Activated T-helper 17 cell treated with anti-CD3 and anti-CD28 coated beads, Interleukin-2, amount 50 U/mL, for 72 hours (primary cell): ENCODE results near the gene RRAS. TPM values are rescaled to one million over a fixed set of nuclear protein-coding genes. Genes with fewer than 3 reads are reported as not detected.

Experiments
- ATAC-seq: fragments of 150-1000 bp; cut with Tn5 transposase; replicated peaks from 2 replicates; pipeline ENCODE4 v1.10.0; 2021; ENCODE audit warnings: mild to moderate bottlenecking, moderate library complexity
- H3K27ac Mint-ChIP-seq: one replicate; pipeline ENCODE4 v1.8.0; 2022; ENCODE audit warnings: mixed read lengths
- H3K27me3 Mint-ChIP-seq: one replicate; pipeline ENCODE4 v1.8.0; 2022; ENCODE audit warnings: mixed read lengths
- H3K36me3 Mint-ChIP-seq: one replicate; pipeline ENCODE4 v1.8.0; 2022; ENCODE audit warnings: low read depth, mild to moderate bottlenecking, mixed read lengths
- H3K4me1 Mint-ChIP-seq: one replicate; pipeline ENCODE4 v1.8.0; 2022; ENCODE audit warnings: mixed read lengths
- H3K4me3 Mint-ChIP-seq: one replicate; pipeline ENCODE4 v1.8.0; 2022; ENCODE audit warnings: mild to moderate bottlenecking, mixed read lengths
- H3K9me3 Mint-ChIP-seq: one replicate; pipeline ENCODE4 v1.8.0; 2022; ENCODE audit warnings: mixed read lengths
- total RNA-seq, 2 donors: library from RNA; stranded (reverse); gene quantifications; one replicate each; pipeline ENCODE4 v1.2.3, GENCODE V29; 2022

RRAS gene
- total RNA-seq, 2 donors from 2014 or later, result 7.6 to 14.3 TPM

DNA sequence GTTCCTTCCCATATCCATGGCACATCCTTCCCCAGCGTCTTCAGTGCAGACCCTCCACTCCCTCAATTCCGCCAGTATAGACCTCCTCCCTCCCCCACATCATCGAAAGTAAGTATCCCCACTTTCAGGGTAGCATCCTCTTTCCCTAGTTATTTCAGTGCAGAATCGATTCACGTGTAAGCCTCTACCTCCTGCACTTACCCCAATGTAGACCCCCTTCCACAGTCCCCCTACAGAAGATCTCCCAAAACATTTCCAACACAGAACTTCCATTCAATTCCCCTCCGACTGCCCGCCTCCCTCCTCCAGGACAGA, 25.1 kb upstream of the RRAS start:
- ATAC-seq, result no peak
- H3K36me3 Mint-ChIP-seq, result peaks cover 71% of the 10 kb centered on the region
- H3K27ac Mint-ChIP-seq, result peak overlapping the region; percentile 98
- peaks cover 10% of the 10 kb centered on the region for H3K4me1 Mint-ChIP-seq
- H3K27me3 Mint-ChIP-seq, result no peaks in the 10 kb centered on the region
- H3K4me3 Mint-ChIP-seq, result peak overlapping the region; percentile 99
- H3K9me3 Mint-ChIP-seq, result no peaks in the 10 kb centered on the region

- Mint-ChIP-seq H3K27me3 (no peaks in the 10 kb centered on the region), H3K27ac (peak overlapping the region; percentile 98), H3K9me3 (no peaks in the 10 kb centered on the region), H3K4me1 (peaks cover 10% of the 10 kb centered on the region), H3K4me3 (peak overlapping the region; percentile 99), H3K36me3 (peaks cover 73% of the 10 kb centered on the region)
- ATAC-seq, result peak; percentile 78
Measured at GRCh38 chr19:49664171-49665035, 24.5 kb upstream of the RRAS start.

GRCh38 chr19:49663224-49663623, 23.3 kb upstream of the RRAS start:
- Mint-ChIP-seq H3K4me1 (peaks cover 10% of the 10 kb centered on the region), H3K27me3 (no peaks in the 10 kb centered on the region), H3K27ac (peak overlapping the region; percentile 98), H3K4me3 (peak overlapping the region; percentile 99), H3K9me3 (no peaks in the 10 kb centered on the region), H3K36me3 (peaks cover 74% of the 10 kb centered on the region)
- no peak for ATAC-seq

DNA sequence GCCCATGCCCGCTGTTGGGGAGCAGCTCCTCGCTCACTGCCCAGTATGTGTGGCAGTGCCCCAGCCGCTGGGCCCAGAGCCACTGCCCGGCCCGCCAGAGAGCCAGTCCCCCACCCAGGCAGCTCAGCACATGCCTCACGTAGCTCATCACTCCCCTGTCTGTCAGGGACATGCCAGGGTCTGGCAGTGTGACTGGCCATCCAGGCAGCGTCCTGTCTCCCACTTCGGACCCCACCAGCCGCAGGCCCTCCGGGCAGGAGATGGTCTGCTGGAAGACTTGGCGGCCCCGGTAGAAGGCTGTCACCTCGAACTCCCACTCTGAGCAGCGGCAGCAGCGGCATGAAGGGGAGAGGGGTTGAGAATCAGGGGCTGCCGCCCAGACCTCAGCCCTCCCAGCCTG, 22.1 kb upstream of the RRAS start:
- no peak overlapping the region for H3K4me3 Mint-ChIP-seq
- H3K27me3 Mint-ChIP-seq, result no peaks in the 10 kb centered on the region
- ATAC-seq, result no peak
- peaks cover 81% of the 10 kb centered on the region for H3K36me3 Mint-ChIP-seq
- H3K4me1 Mint-ChIP-seq, result peaks cover 5% of the 10 kb centered on the region
- no peaks in the 10 kb centered on the region for H3K9me3 Mint-ChIP-seq
- H3K27ac Mint-ChIP-seq, result no peak overlapping the region

DNA sequence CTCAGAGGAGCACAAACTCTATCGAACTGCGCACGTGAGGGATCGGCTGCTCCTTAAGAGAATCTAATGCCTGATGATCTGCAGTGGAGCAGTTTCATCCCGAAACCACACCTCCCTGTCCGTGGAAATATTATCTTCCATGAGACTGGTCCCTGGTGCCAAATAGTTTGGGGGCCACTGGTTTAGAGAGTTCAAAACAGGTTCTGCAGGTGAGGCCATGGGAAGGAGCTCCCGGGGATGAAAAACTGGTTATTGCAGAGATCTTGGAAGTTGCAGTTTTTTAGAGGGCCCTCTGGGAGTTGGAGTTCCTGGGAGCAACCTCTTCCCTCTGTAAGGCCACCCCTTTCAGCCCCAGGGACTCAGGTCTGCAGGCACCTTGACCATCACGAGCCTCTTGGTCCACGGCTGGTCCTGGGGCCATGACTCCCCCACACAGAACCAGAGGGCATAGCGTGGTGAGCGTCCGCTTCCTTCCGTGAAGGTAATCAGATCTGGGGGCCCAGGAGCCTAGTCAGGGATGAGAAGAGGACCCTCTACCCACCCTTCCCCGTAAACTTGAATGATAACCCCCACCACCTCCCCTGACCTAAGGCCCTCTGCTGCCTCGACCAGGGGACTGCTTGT, 20.5 kb upstream of the RRAS start:
- H3K4me1 Mint-ChIP-seq, result no peaks in the 10 kb centered on the region
- H3K9me3 Mint-ChIP-seq, result no peaks in the 10 kb centered on the region
- no peak overlapping the region for H3K27ac Mint-ChIP-seq
- H3K27me3 Mint-ChIP-seq, result no peaks in the 10 kb centered on the region
- peaks cover 90% of the 10 kb centered on the region for H3K36me3 Mint-ChIP-seq
- ATAC-seq, result no peak
- H3K4me3 Mint-ChIP-seq, result no peak overlapping the region

DNA sequence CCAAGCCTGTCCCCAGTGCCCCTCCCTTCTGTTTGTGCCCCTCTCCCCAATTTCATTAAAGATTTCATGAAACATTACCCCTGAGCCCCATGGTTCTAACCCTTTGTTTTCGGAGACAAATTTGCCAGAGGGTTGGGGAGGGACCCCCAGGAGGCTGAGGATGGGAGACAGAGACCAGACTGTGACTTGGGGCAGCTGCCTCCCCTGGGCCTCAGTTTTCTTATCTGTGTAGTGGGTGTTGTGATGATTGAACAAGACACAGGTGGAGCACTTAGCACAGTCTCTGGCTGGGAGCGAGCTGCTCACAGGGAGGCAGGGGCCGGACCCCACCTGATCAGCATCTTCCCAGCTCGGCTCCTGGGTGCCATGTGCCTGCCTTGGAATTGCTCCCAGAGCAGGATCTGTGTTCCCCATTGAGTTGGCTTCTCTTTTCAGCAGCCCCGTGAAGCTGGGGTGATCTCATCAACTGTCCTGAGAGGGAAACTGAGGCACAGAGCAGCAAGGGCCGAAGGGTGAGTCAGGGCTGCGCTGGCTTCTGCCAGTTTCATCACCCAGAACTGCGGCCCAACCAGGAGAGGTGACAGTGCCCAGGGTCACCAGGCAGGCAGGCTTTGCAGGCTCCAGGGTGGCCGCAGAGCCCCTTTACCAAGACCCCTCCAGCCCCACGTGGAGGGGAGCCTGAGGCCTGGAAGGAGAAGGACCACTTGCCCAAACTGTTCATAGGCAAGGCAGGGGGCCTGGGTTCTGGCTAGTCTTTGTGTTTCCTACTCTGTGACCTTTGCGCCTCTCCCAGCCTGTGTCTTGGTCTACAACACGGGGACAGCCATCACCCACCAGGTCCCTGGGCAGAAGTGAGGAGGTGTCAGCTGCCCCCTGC, 18.9 kb upstream of the RRAS start:
- no peak for ATAC-seq
- Mint-ChIP-seq H3K4me1 (no peaks in the 10 kb centered on the region), H3K36me3 (peaks cover 90% of the 10 kb centered on the region)

GRCh38 chr19:49658139-49658517, 18.2 kb upstream of the RRAS start:
- H3K4me3 Mint-ChIP-seq, result no peak overlapping the region
- no peaks in the 10 kb centered on the region for H3K4me1 Mint-ChIP-seq
- no peaks in the 10 kb centered on the region for H3K9me3 Mint-ChIP-seq
- H3K27me3 Mint-ChIP-seq, result no peaks in the 10 kb centered on the region
- ATAC-seq, result no peak
- no peak overlapping the region for H3K27ac Mint-ChIP-seq
- H3K36me3 Mint-ChIP-seq, result peaks cover 87% of the 10 kb centered on the region

More for the DNA sequence above, 18.9 kb upstream of the RRAS start:
- Mint-ChIP-seq H3K4me3 (no peak overlapping the region), H3K9me3 (no peaks in the 10 kb centered on the region), H3K27ac (peak overlapping the region; percentile 10), H3K27me3 (no peaks in the 10 kb centered on the region)

- no peak for ATAC-seq
- Mint-ChIP-seq H3K4me1 (no peaks in the 10 kb centered on the region), H3K27me3 (no peaks in the 10 kb centered on the region), H3K27ac (no peak overlapping the region), H3K36me3 (peaks cover 87% of the 10 kb centered on the region), H3K4me3 (no peak overlapping the region), H3K9me3 (no peaks in the 10 kb centered on the region)
Measured at GRCh38 chr19:49657493-49658138, 17.7 kb upstream of the RRAS start.

DNA sequence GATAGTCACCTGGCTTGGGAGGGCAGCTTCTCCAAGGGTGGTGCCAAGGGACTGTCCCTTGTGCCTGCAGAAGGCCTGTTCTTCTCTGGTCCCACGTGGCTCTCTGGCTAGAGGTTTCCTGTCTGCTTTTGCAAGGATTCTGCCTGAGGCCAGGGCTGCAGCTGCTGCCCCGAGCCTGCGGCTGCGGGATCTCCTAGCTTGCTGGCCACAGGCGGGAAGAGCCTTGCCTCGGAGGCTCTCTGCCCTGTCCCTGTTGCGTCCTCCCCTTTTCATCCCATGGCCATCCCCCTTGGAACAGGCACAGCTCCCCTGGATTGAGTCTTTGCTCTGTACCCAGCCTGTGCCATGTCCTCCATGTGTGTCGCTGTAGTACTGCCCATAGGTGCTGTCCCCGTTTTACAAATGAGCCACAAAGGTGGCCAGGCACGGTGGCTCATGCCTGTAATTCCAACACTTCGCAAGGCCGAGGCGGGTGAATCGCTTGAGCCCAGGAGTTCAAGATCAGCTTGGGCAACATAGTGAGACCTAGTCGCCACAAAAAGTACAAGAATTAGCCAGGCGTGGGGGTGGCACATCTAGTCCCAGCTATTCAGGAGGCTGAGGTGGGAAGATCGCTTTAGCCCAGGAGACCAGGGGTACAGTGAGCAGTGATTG, 16.6 kb upstream of the RRAS start:
- ATAC-seq, result no peak
- no peak overlapping the region for H3K27ac Mint-ChIP-seq
- H3K4me3 Mint-ChIP-seq, result no peak overlapping the region
- peaks cover 81% of the 10 kb centered on the region for H3K36me3 Mint-ChIP-seq
- no peaks in the 10 kb centered on the region for H3K27me3 Mint-ChIP-seq
- no peaks in the 10 kb centered on the region for H3K9me3 Mint-ChIP-seq
- no peaks in the 10 kb centered on the region for H3K4me1 Mint-ChIP-seq

GRCh38 chr19:49655570-49656455, 15.9 kb upstream of the RRAS start:
- Mint-ChIP-seq H3K4me1 (no peaks in the 10 kb centered on the region), H3K27me3 (no peaks in the 10 kb centered on the region), H3K9me3 (no peaks in the 10 kb centered on the region), H3K4me3 (no peak overlapping the region), H3K36me3 (peaks cover 74% of the 10 kb centered on the region), H3K27ac (no peak overlapping the region)
- ATAC-seq, result no peak

- no peak overlapping the region for H3K27ac Mint-ChIP-seq
- peaks cover 67% of the 10 kb centered on the region for H3K36me3 Mint-ChIP-seq
- no peak overlapping the region for H3K4me3 Mint-ChIP-seq
- no peaks in the 10 kb centered on the region for H3K4me1 Mint-ChIP-seq
- no peaks in the 10 kb centered on the region for H3K27me3 Mint-ChIP-seq
- no peak for ATAC-seq
- H3K9me3 Mint-ChIP-seq, result no peaks in the 10 kb centered on the region
Measured at GRCh38 chr19:49654581-49654980, 14.6 kb upstream of the RRAS start.

DNA sequence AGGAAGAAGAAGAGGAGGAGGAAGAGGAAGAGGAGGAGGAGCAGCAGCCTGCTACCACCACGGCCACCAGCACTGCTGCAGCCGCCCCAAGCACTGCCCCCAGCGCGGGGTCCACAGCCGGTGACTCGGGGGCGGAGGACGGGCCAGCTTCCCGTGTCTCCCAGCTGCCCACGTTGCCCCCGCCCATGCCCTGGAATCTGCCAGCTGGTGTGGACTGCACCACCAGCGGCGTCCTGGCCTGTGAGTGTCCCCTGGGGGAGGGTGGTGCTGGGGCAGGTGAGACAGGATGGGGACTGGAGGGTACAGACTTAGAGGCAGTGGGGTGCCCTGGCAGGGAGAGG, 13.5 kb upstream of the RRAS start:
- H3K4me3 Mint-ChIP-seq, result no peak overlapping the region
- H3K9me3 Mint-ChIP-seq, result no peaks in the 10 kb centered on the region
- H3K27ac Mint-ChIP-seq, result no peak overlapping the region
- peaks cover 68% of the 10 kb centered on the region for H3K36me3 Mint-ChIP-seq
- H3K27me3 Mint-ChIP-seq, result no peaks in the 10 kb centered on the region
- no peaks in the 10 kb centered on the region for H3K4me1 Mint-ChIP-seq
- no peak for ATAC-seq
